MCF 10A (cell line): ENCODE measurements around the gene GP5. TPM values are rescaled to one million over a fixed set of nuclear protein-coding genes. Genes with fewer than 3 reads are reported as not detected.

Source experiments
- BruUV-seq: library from RNA; stranded (reverse); fragments of 400-500 nt; replicated peaks from 2 replicates; lab custom pipeline; 2021; lab: Mats Ljungman, UMichigan
- CTCF ChIA-PET: fragments of 300-600 bp; sonication (Branson Sonifier 250); formaldehyde crosslinking; extraction: SDS; loops from one replicate; lab custom pipeline; 2021; ENCODE audit warnings: antibody characterized with exemption, inconsistent platforms; lab: Yijun Ruan, JAX
- POLR2A ChIA-PET: fragments of 300-600, 350-650 bp; sonication (Branson Sonifier 250); formaldehyde crosslinking; extraction: SDS; loops from one replicate; lab custom pipeline; 2020; ENCODE audit warnings: antibody characterized with exemption, inconsistent platforms; lab: Yijun Ruan, JAX
- DNase-seq: peaks from one replicate; pipeline ENCODE4 v3.0.0-alpha.2; 2018; ENCODE audit not compliant: unreplicated experiment
- H3K27ac Mint-ChIP-seq: one replicate; pipeline ENCODE4 v1.8.0; 2022; ENCODE audit warnings: mild to moderate bottlenecking, low read depth, mixed read lengths; ENCODE audit not compliant: unreplicated experiment
- H3K27me3 Mint-ChIP-seq: one replicate; pipeline ENCODE4 v1.8.0; 2022; ENCODE audit warnings: mixed read lengths; ENCODE audit not compliant: insufficient read depth, unreplicated experiment
- H3K36me3 Mint-ChIP-seq: one replicate; pipeline ENCODE4 v1.8.0; 2022; ENCODE audit warnings: mild to moderate bottlenecking, moderate library complexity, mixed read lengths; ENCODE audit not compliant: insufficient read depth, unreplicated experiment
- H3K4me1 Mint-ChIP-seq: one replicate; pipeline ENCODE4 v1.8.0; 2022; ENCODE audit warnings: mixed read lengths; ENCODE audit not compliant: insufficient read depth, unreplicated experiment
- H3K4me3 Mint-ChIP-seq: one replicate; pipeline ENCODE4 v1.8.0; 2022; ENCODE audit warnings: mild to moderate bottlenecking, moderate library complexity, mixed read lengths; ENCODE audit not compliant: unreplicated experiment
- H3K9me3 Mint-ChIP-seq: one replicate; pipeline ENCODE4 v1.8.0; 2022; ENCODE audit warnings: mixed read lengths; ENCODE audit not compliant: unreplicated experiment
- CTCF ChIP-seq: fragments of 200-600 bp; IDR thresholded peaks from one replicate; pipeline ENCODE4 v1.8.0; 2022; ENCODE audit warnings: antibody characterized with exemption, mild to moderate bottlenecking; ENCODE audit not compliant: unreplicated experiment
- intact Hi-C: fragments of 100-400 bp; cut with micrococcal nuclease; formaldehyde crosslinking; loops from 2 replicates; pipeline ENCODE4 v1.14.1; 2022
- total RNA-seq: library from RNA; stranded (reverse); gene quantifications from 2 replicates; pipeline ENCODE4 v1.2.3, GENCODE V29; 2022

Gene GP5
- total RNA-seq, 1 experiment from 2014 or later, result not detected

GRCh38 chr3:194348354-194348753, 50.7 kb downstream of the GP5 start:
- no peaks in the 10 kb centered on the region for H3K36me3 Mint-ChIP-seq
- no peak overlapping the region for H3K27ac Mint-ChIP-seq
- intact Hi-C loops, result no loop called here
- ChIA-PET CTCF (interaction anchor here (6.9 kb wide), 1 partner anchor 684 kb away, joined by 78 read pairs; no protein-coding TSS in a partner anchor), POLR2A (interaction anchor here (0.5 kb wide), 1 partner anchor 26 kb away, joined by 3 read pairs; no protein-coding TSS in a partner anchor)
- H3K4me1 Mint-ChIP-seq, result no peaks in the 10 kb centered on the region
- H3K4me3 Mint-ChIP-seq, result no peak overlapping the region
- DNase-seq, result no peak
- H3K27me3 Mint-ChIP-seq, result no peaks in the 10 kb centered on the region
- TF ChIP-seq CTCF, result no peak
- BruUV-seq, result no TSS peak
- no peaks in the 10 kb centered on the region for H3K9me3 Mint-ChIP-seq

GRCh38 chr3:194346621-194347020, 52.4 kb downstream of the GP5 start:
- Mint-ChIP-seq H3K27me3 (no peaks in the 10 kb centered on the region), H3K4me1 (no peaks in the 10 kb centered on the region), H3K4me3 (no peak overlapping the region), H3K36me3 (no peaks in the 10 kb centered on the region), H3K9me3 (no peaks in the 10 kb centered on the region), H3K27ac (no peak overlapping the region)
- ChIA-PET CTCF (interaction anchor here (0.6 to 7.7 kb wide), 8 partner anchors 8 to 683 kb away, joined by 3 to 112 read pairs (median 27); no protein-coding TSS in a partner anchor), POLR2A (no interaction called here)
- BruUV-seq, result no TSS peak
- TF ChIP-seq CTCF, result no peak
- DNase-seq, result no peak
- intact Hi-C loops, result no loop called here

GRCh38 chr3:194346035-194346434, 53.0 kb downstream of the GP5 start:
- no peaks in the 10 kb centered on the region for H3K27me3 Mint-ChIP-seq
- intact Hi-C loops, result no loop called here
- H3K9me3 Mint-ChIP-seq, result no peaks in the 10 kb centered on the region
- BruUV-seq, result no TSS peak
- no peaks in the 10 kb centered on the region for H3K4me1 Mint-ChIP-seq
- H3K4me3 Mint-ChIP-seq, result no peak overlapping the region
- ChIA-PET CTCF (interaction anchor here (1.1 to 7.7 kb wide), 10 partner anchors 10 to 682 kb away, joined by 3 to 112 read pairs (median 46); no protein-coding TSS in a partner anchor), POLR2A (interaction anchor here (3.9 kb wide), 1 partner anchor 23 kb away, joined by 19 read pairs; no protein-coding TSS in a partner anchor)
- no peaks in the 10 kb centered on the region for H3K36me3 Mint-ChIP-seq
- TF ChIP-seq CTCF, result no peak
- no peak overlapping the region for H3K27ac Mint-ChIP-seq
- DNase-seq, result no peak

Other genes starting within 250 kb of the GP5 start
- gene CPN2, start 47.9 kb downstream of the GP5 start, total RNA-seq, result not detected in 2 replicates
- not detected in 2 replicates for gene LRRC15, start 29.5 kb downstream of the GP5 start, total RNA-seq
- 119 and 125 TPM in 2 replicates for gene ATP13A3, start 87.7 kb upstream of the GP5 start, total RNA-seq
- gene TMEM44, start 234.2 kb upstream of the GP5 start, total RNA-seq, result 8.3 and 13.2 TPM in 2 replicates